H9 (cell line): ENCODE data around the gene LEPR. TPM values are rescaled to one million over a fixed set of nuclear protein-coding genes. Genes with fewer than 3 reads are reported as not detected.

Experiments
- DNase-seq: peaks from one replicate; pipeline ENCODE4 v3.0.0-alpha.2; 2017
- H2AFZ ChIP-seq: one replicate; pipeline ENCODE4 v1.6.1; 2013; ENCODE audit warnings: mild to moderate bottlenecking, low read length, control low read depth, moderate library complexity
- H2AK5ac ChIP-seq: 2 replicates; pipeline ENCODE4 v1.6.1; 2013; ENCODE audit warnings: low read length, control low read depth, mixed read lengths; ENCODE audit not compliant: insufficient read length
- H2BK120ac ChIP-seq: one replicate; pipeline ENCODE4 v1.6.1; 2013; ENCODE audit warnings: low read depth, mild to moderate bottlenecking, low read length, control low read depth, inconsistent platforms; ENCODE audit not compliant: poor library complexity, severe bottlenecking
- H2BK12ac ChIP-seq: 2 replicates; pipeline ENCODE4 v1.6.1; 2013; ENCODE audit warnings: low read length, control low read depth, mixed read lengths, low read depth; ENCODE audit not compliant: insufficient read length
- H2BK15ac ChIP-seq: 2 replicates; pipeline ENCODE4 v1.6.1; 2013; ENCODE audit warnings: low read depth, low read length, control low read depth
- H2BK20ac ChIP-seq: one replicate; pipeline ENCODE4 v1.6.1; 2013; ENCODE audit warnings: low read depth, mild to moderate bottlenecking, low read length, control low read depth, inconsistent platforms; ENCODE audit not compliant: poor library complexity, severe bottlenecking
- H2BK5ac ChIP-seq: 2 replicates; pipeline ENCODE4 v1.6.1; 2013; ENCODE audit warnings: low read length, control low read depth, mixed read lengths; ENCODE audit not compliant: insufficient read length
- H3K14ac ChIP-seq: 2 replicates; pipeline ENCODE4 v1.6.1; 2013; ENCODE audit warnings: low read length, control low read depth; ENCODE audit not compliant: insufficient read depth
- H3K18ac ChIP-seq: 2 replicates; pipeline ENCODE4 v1.6.1; 2013; ENCODE audit warnings: low read depth, mild to moderate bottlenecking, mixed read lengths, low read length, control low read depth; ENCODE audit not compliant: insufficient read length
- H3K23ac ChIP-seq: 2 replicates; pipeline ENCODE4 v1.6.1; 2013; ENCODE audit warnings: low read length, control low read depth, mixed read lengths, low read depth; ENCODE audit not compliant: insufficient read length
- H3K23me2 ChIP-seq: 2 replicates; pipeline ENCODE4 v1.6.1; 2013; ENCODE audit warnings: low read depth, mild to moderate bottlenecking, mixed read lengths, low read length, control low read depth; ENCODE audit not compliant: insufficient read length, poor library complexity, severe bottlenecking
- H3K27ac ChIP-seq: 2 replicates; pipeline ENCODE4 v1.5.1; 2013; ENCODE audit warnings: low read length, control low read depth, mixed read lengths, low read depth; ENCODE audit not compliant: insufficient read length
- H3K27me3 ChIP-seq: 2 replicates; pipeline ENCODE4 v1.6.1; 2013; ENCODE audit warnings: low read length, control low read depth, inconsistent platforms; ENCODE audit not compliant: insufficient read depth
- H3K4ac ChIP-seq: 2 replicates; pipeline ENCODE4 v1.6.1; 2013; ENCODE audit warnings: low read depth, mild to moderate bottlenecking, control low read depth, inconsistent platforms, low read length, moderate library complexity
- H3K4me1 ChIP-seq: 2 replicates; pipeline ENCODE4 v1.6.1; 2013; ENCODE audit warnings: low read length, control low read depth, inconsistent platforms; ENCODE audit not compliant: insufficient read depth
- H3K4me2 ChIP-seq: 2 replicates; pipeline ENCODE4 v1.6.1; 2013; ENCODE audit warnings: low read length, control low read depth, mixed read lengths; ENCODE audit not compliant: insufficient read length, insufficient read depth
- H3K56ac ChIP-seq: 2 replicates; pipeline ENCODE4 v1.6.1; 2013; ENCODE audit warnings: low read depth, mild to moderate bottlenecking, mixed read lengths, low read length, control low read depth; ENCODE audit not compliant: insufficient read length
- H3K79me1 ChIP-seq: 2 replicates; pipeline ENCODE4 v1.6.1; 2013; ENCODE audit warnings: low read depth, mild to moderate bottlenecking, moderate library complexity, low read length, control low read depth, inconsistent platforms; ENCODE audit not compliant: insufficient read depth, poor library complexity, severe bottlenecking
- H3K79me2 ChIP-seq: 2 replicates; pipeline ENCODE4 v1.6.1; 2013; ENCODE audit warnings: low read length, control low read depth, inconsistent platforms; ENCODE audit not compliant: insufficient read depth
- H3K9ac ChIP-seq: 2 replicates; pipeline ENCODE4 v1.6.1; 2013; ENCODE audit warnings: low read length, control low read depth, mixed read lengths; ENCODE audit not compliant: insufficient read length; ENCODE audit errors: extremely low read depth
- H3K9me3 ChIP-seq: one replicate; pipeline ENCODE4 v1.6.1; 2013; ENCODE audit warnings: low read depth, low read length, inconsistent platforms; ENCODE audit not compliant: control insufficient read depth
- H3T11ph ChIP-seq: one replicate; pipeline ENCODE4 v1.6.1; 2013; ENCODE audit warnings: mild to moderate bottlenecking, low read length, control low read depth, inconsistent platforms
- H4K20me1 ChIP-seq: one replicate; pipeline ENCODE4 v1.6.1; 2013; ENCODE audit not compliant: control insufficient read depth, insufficient read length, insufficient read depth
- H4K5ac ChIP-seq: 2 replicates; pipeline ENCODE4 v1.6.1; 2013; ENCODE audit warnings: low read depth, mild to moderate bottlenecking, mixed read lengths, low read length, control low read depth; ENCODE audit not compliant: insufficient read length
- H4K8ac ChIP-seq: replicated peaks from 2 replicates; pipeline ENCODE4 v1.6.1; 2013; ENCODE audit warnings: low read length, control low read depth, mixed read lengths, low read depth; ENCODE audit not compliant: insufficient read length
- H4K91ac ChIP-seq: 2 replicates; pipeline ENCODE4 v1.6.1; 2013; ENCODE audit warnings: low read depth, mild to moderate bottlenecking, moderate library complexity, mixed read lengths, low read length, control low read depth; ENCODE audit not compliant: insufficient read length
- H3K27ac Mint-ChIP-seq, 3 experiments: 2 replicates in 2 of 3; 3 replicates in 1 of 3; pipeline ENCODE4 v1.8.0; 2020 to 2021; ENCODE audit warnings: mixed read lengths in 3 of 3, mild to moderate bottlenecking in 1 of 3, moderate library complexity in 1 of 3
- H3K27me3 Mint-ChIP-seq: 2 replicates; pipeline ENCODE4 v1.8.0; 2021; ENCODE audit warnings: low read depth, mild to moderate bottlenecking, moderate library complexity, mixed read lengths
- H3K36me3 Mint-ChIP-seq, 3 experiments: 2 replicates in 2 of 3; 3 replicates in 1 of 3; pipeline ENCODE4 v1.8.0; 2020 to 2021; ENCODE audit warnings: low read depth in 3 of 3, mixed read lengths in 3 of 3; ENCODE audit not compliant: insufficient read depth in 1 of 3
- H3K4me1 Mint-ChIP-seq, 2 experiments: 2 replicates each; pipeline ENCODE4 v1.8.0; 2020; ENCODE audit warnings: mixed read lengths in 2 of 2
- H3K4me3 Mint-ChIP-seq, 2 experiments: 2 replicates in 1 of 2; 3 replicates in 1 of 2; pipeline ENCODE4 v1.8.0; 2020 to 2021; ENCODE audit warnings: mild to moderate bottlenecking in 2 of 2, mixed read lengths in 2 of 2, moderate library complexity in 1 of 2
- H3K9me3 Mint-ChIP-seq, 2 experiments: 2 replicates in 1 of 2; 3 replicates in 1 of 2; pipeline ENCODE4 v1.8.0; 2020; ENCODE audit warnings: mild to moderate bottlenecking in 2 of 2, mixed read lengths in 2 of 2, moderate library complexity in 1 of 2
- WGBS: extraction: QIAGEN DNeasy Blood & Tissue Kit; methylation state at CpG from one replicate; pipeline ENCODE4 v1.1.7; 2013; ENCODE audit warnings: missing lambda C conversion rate, low lambda C conversion rate, mixed read lengths; ENCODE audit not compliant: insufficient read length; ENCODE audit errors: extremely low coverage; 5-methylcytosine and 5-hydroxymethylcytosine counted together
- total RNA-seq: library from RNA; stranded (reverse); gene quantifications from 2 replicates; pipeline ENCODE4 v1.2.1, GENCODE V29; 2021
- TF ChIP-seq, protein P1 (sequence below): fragments of 200-600 bp; sonication (generic); conservative IDR thresholded peaks from 3 replicates; pipeline ENCODE4 v1.8.0; 2021; ENCODE audit warnings: antibody characterized with exemption, mild to moderate bottlenecking

The LEPR gene
- total RNA-seq, 1 experiment from 2014 or later: 3.3 TPM

DNA sequence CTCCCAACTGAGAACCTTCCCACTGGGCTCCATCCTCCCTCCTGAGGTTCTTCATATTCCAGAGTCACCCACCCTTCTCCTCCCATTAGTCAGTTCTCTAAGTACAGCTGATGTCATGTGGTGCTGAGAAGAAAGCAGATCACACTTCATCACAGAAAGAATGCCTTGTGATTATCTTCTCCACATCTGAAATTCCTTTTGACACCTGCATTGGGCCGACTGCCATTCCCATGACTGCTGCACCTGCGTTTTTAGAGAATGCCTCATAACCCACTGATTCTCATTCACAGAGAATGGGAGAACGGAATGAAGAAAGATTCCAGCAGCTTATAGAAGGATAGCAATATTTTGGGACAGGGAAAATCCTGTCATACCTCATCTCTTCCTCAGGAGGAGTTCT is 14.3 kb downstream of the LEPR start:
- WGBS: no CpG with 5 or more reads among the region's 3 CpGs
- Mint-ChIP-seq H3K4me3 (no peak overlapping the region), H3K27me3 (no peaks in the 10 kb centered on the region), H3K9me3 (no peaks in the 10 kb centered on the region), H3K36me3 (peaks cover 0 to 17% (median 11%) of the 10 kb centered on the region in 3 experiments; a peak in 5 of 7 replicates), H3K4me1 (peaks cover 36 to 41% of the 10 kb centered on the region in 2 experiments), H3K27ac (peak overlapping the region in 2 of 3 experiments; percentile 56 to 81; a peak in 1 of 7 replicates)
- Histone ChIP-seq H3K9ac (no peak overlapping the region), H4K20me1 (no peaks in the 10 kb centered on the region), H3K27me3 (no peaks in the 10 kb centered on the region), H2BK120ac (no peak overlapping the region), H3K14ac (no peak overlapping the region), H2BK20ac (no peak overlapping the region), H3K23ac (no peak overlapping the region), H2BK12ac (no peak overlapping the region), H3K18ac (no peak overlapping the region), H4K91ac (no peak overlapping the region), H4K5ac (no peak overlapping the region), H3K4me1 (peaks cover 2% of the 10 kb centered on the region; the same call in 1 of the 2 replicates), H3K23me2 (no peaks in the 10 kb centered on the region), H2BK15ac (no peak overlapping the region), H2AFZ (no peak overlapping the region), H3K79me1 (no peaks in the 10 kb centered on the region), H3K27ac (no peak overlapping the region), H3K79me2 (no peaks in the 10 kb centered on the region), H3K56ac (no peak overlapping the region), H3K9me3 (no peaks in the 10 kb centered on the region), H3T11ph (no peak overlapping the region), H2BK5ac (no peak overlapping the region), H2AK5ac (no peak overlapping the region), H3K4me2 (no peak overlapping the region), H3K4ac (no peak overlapping the region), H4K8ac (no peak overlapping the region)
- DNase-seq: no peak
- TF ChIP-seq, protein P1, sequence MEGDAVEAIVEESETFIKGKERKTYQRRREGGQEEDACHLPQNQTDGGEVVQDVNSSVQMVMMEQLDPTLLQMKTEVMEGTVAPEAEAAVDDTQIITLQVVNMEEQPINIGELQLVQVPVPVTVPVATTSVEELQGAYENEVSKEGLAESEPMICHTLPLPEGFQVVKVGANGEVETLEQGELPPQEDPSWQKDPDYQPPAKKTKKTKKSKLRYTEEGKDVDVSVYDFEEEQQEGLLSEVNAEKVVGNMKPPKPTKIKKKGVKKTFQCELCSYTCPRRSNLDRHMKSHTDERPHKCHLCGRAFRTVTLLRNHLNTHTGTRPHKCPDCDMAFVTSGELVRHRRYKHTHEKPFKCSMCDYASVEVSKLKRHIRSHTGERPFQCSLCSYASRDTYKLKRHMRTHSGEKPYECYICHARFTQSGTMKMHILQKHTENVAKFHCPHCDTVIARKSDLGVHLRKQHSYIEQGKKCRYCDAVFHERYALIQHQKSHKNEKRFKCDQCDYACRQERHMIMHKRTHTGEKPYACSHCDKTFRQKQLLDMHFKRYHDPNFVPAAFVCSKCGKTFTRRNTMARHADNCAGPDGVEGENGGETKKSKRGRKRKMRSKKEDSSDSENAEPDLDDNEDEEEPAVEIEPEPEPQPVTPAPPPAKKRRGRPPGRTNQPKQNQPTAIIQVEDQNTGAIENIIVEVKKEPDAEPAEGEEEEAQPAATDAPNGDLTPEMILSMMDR: no peak
